GM12865 (cell line): ENCODE results near the gene ULK1.

Source experiments
- DNase-seq: peaks from one replicate; pipeline ENCODE4 v3.0.0; 2010; ENCODE audit warnings: low read depth
- H3K4me3 ChIP-seq: 2 replicates; pipeline ENCODE4 v1.5.1; 2011; ENCODE audit warnings: mild to moderate bottlenecking, low read depth, low read length, control low read depth
- TF ChIP-seq, protein P1 (sequence below): IDR thresholded peaks from 2 replicates; pipeline ENCODE4 v1.5.1; 2011; ENCODE audit warnings: low read length, control low read depth, low read depth, inconsistent platforms; ENCODE audit not compliant: insufficient read depth; ENCODE audit errors: missing control alignments

Gene ULK1

DNA sequence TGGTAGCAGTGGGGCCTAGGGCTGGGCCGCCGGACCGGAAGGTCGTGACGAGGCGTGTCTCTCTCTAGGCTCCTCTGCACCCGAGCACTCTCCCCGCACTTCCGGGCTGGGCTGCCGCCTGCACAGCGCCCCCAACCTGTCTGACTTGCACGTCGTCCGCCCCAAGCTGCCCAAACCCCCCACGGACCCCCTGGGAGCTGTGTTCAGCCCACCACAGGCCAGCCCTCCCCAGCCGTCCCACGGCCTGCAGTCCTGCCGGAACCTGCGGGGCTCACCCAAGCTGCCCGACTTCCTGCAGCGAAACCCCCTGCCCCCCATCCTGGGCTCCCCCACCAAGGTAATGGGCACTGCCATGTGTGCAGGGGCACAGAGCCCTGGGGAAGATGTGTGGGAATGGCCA lies 21.4 kb downstream of the ULK1 start:
- H3K4me3 ChIP-seq = no peak overlapping the region
- TF ChIP-seq, protein P1, sequence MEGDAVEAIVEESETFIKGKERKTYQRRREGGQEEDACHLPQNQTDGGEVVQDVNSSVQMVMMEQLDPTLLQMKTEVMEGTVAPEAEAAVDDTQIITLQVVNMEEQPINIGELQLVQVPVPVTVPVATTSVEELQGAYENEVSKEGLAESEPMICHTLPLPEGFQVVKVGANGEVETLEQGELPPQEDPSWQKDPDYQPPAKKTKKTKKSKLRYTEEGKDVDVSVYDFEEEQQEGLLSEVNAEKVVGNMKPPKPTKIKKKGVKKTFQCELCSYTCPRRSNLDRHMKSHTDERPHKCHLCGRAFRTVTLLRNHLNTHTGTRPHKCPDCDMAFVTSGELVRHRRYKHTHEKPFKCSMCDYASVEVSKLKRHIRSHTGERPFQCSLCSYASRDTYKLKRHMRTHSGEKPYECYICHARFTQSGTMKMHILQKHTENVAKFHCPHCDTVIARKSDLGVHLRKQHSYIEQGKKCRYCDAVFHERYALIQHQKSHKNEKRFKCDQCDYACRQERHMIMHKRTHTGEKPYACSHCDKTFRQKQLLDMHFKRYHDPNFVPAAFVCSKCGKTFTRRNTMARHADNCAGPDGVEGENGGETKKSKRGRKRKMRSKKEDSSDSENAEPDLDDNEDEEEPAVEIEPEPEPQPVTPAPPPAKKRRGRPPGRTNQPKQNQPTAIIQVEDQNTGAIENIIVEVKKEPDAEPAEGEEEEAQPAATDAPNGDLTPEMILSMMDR = no peak
- no peak for DNase-seq

DNA sequence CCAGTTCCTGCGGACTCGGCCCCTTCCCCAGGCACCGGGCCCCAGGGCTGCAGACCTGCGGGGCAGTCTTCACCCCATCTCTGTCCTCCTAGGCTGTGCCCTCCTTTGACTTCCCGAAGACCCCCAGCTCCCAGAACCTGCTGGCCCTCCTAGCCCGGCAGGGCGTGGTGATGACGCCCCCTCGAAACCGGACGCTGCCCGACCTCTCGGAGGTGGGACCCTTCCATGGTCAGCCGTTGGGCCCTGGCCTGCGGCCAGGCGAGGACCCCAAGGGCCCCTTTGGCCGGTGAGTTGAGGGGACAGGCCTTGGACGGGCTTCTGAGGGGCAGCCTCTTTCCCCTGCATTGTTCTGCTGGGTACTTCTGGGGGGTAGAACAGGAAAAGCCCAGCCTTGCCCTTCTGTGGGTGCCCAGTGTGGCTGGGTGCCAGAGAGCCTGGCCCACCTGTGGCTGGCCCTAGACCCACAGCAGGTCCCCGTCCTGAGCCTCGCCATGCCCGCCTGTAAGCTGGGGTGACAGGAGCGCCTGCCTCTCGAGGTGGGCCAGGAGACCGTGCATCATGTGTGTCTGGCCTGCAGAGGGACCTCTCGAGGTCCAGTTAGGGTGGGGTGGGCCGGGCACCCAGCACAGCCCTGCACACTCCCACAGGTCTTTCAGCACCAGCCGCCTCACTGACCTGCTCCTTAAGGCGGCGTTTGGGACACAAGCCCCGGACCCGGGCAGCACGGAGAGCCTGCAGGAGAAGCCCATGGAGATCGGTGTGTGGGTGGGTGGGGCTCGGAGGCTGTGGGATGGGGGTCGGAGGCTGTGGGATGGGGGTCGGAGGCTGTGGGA lies 22.1 kb downstream of the ULK1 start:
- no peak for DNase-seq
- TF ChIP-seq, protein P1 = no peak

DNA sequence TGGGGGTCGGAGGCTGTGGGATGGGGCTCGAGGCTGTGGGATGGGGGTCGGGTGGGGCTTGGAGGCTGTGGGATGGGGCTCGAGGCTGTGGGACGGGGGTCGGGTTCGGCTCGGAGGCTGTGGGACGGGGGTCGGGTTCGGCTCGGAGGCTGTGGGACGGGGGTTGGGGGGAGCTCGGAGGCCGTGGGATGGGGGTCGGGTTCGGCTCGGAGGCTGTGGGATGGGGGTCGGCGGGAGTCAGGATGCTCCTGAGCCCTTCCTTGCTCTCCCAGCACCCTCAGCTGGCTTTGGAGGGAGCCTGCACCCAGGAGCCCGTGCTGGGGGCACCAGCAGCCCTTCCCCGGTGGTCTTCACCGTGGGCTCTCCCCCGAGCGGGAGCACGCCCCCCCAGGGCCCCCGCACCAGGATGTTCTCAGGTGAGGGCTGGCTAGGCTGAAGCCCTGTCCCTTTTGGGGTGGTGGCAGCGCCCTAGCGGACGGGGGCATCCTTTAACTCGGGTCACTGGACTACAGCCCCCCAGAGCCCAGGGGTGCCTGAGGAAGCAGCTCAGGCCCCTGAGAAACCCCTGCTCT lies 22.8 kb downstream of the ULK1 start:
- no peak overlapping the region for H3K4me3 ChIP-seq
- TF ChIP-seq, protein P1 = no peak
- DNase-seq = no peak

More for the DNA sequence above, 22.1 kb downstream of the ULK1 start:
- H3K4me3 ChIP-seq = no peak overlapping the region

DNA sequence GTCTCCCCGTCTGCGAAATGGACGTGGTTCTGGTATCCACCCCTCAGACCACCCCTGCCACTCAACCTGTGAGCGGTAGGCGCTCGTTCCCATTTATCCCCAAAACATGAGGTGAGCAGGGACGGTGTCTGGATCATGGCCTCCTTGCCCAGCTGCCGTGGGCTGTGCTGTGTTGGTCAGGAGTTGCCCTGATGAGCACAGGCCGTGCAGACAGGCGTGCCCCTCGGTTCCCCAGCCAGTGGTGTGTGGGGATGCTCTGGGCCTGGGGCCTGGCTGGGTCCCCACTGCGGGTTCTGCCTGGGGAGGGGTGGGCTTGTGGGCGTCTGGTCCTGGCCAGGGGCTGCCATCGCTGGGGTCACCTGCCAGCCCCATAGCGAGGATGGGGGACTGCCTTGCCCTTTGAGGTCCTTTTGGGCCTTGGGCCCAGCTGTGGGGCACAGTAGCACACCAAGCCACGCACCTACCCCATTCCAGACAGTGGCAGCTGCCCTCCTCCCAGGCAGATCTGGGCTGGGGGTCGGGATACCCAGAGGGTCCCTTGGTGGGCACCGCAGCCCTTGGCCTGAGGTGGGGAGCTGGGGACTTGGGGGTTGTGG lies 23.4 kb downstream of the ULK1 start:
- DNase-seq = no peak
- TF ChIP-seq, protein P1 = no peak
- no peak overlapping the region for H3K4me3 ChIP-seq

DNA sequence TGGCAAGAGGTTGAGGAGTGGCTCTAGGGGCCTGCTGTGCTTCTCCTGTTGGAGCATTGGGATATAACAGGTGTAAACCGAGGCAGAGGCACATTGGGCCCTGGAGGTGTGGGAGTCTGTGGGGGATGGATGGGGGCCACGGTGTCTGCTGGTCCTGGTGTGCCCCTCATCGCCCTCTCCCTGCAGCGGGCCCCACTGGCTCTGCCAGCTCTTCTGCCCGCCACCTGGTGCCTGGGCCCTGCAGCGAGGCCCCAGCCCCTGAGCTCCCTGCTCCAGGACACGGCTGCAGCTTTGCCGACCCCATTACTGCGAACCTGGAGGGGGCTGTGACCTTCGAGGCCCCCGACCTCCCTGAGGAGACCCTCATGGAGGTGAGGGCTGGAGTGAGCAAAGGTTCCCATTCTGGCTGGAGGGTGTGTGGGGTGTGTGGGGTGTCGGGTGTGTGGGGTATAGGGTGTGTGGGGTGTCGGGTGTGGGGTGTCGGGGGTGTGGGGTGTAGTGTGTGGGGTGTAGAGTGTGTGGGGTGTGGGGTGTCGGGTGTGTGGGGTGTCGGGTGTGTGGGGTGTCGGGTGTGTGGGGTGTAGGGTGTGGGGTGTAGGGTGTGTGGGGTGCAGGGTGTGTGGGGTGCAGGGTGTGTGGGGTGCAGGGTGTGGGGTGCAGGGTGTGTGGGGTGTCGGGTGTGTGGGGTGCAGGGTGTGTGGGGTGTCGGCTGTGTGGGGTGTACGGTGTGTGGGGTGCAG lies 24.1 kb downstream of the ULK1 start:
- TF ChIP-seq, protein P1 = no peak
- DNase-seq = no peak
- no peak overlapping the region for H3K4me3 ChIP-seq

DNA sequence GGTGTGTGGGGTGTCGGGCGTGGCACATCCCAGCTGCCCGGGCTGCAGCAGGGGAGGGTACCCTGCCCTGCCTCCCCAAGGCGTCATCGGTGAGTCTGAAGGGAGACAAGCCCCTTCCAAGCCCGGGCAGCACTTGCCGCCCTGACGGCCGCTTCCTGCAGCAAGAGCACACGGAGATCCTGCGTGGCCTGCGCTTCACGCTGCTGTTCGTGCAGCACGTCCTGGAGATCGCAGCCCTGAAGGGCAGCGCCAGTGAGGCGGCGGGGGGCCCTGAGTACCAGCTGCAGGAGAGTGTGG lies 24.6 kb downstream of the ULK1 start:
- H3K4me3 ChIP-seq = no peak overlapping the region
- TF ChIP-seq, protein P1 = no peak
- DNase-seq = no peak
